Measurements from ENCODE around the gene AP3B1.

AP3B1 gene, protein sequence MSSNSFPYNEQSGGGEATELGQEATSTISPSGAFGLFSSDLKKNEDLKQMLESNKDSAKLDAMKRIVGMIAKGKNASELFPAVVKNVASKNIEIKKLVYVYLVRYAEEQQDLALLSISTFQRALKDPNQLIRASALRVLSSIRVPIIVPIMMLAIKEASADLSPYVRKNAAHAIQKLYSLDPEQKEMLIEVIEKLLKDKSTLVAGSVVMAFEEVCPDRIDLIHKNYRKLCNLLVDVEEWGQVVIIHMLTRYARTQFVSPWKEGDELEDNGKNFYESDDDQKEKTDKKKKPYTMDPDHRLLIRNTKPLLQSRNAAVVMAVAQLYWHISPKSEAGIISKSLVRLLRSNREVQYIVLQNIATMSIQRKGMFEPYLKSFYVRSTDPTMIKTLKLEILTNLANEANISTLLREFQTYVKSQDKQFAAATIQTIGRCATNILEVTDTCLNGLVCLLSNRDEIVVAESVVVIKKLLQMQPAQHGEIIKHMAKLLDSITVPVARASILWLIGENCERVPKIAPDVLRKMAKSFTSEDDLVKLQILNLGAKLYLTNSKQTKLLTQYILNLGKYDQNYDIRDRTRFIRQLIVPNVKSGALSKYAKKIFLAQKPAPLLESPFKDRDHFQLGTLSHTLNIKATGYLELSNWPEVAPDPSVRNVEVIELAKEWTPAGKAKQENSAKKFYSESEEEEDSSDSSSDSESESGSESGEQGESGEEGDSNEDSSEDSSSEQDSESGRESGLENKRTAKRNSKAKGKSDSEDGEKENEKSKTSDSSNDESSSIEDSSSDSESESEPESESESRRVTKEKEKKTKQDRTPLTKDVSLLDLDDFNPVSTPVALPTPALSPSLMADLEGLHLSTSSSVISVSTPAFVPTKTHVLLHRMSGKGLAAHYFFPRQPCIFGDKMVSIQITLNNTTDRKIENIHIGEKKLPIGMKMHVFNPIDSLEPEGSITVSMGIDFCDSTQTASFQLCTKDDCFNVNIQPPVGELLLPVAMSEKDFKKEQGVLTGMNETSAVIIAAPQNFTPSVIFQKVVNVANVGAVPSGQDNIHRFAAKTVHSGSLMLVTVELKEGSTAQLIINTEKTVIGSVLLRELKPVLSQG

DNA sequence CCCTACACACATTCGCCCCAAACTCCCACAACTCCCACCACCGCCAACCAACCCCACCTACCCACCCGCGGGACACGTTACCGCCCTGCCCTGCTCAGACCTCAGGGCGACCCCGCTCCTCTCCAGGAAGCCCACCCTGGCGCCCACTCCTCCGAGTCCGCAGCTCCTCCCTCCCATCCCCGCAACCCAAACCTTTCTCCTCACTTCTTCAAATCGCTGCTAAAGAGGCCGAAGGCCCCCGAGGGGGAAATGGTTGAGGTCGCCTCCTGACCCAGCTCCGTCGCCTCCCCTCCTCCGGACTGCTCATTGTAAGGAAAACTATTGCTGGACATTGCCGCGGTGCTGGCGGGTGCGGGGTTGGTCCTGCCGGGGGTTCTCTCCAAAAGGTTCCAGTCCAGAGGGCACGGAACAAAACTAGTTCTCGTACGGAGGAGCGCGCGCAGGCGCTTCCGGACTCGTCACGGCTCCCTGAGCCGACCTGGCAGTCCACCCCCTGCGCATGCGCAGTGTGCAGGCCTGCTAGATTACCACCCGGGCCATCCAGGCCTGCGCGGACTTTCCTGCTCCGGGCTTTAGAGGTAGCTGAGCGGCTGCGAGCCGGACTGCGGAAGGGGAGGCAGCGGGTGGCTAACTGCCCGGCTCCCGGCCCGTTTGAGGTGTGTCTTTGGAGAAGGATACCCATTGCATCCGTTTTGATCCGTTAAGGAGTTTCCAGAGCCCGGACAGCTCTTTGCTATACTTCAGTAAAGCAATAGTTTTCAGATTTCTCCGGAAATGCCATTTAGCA is at the start of gene AP3B1:
TSS of gene AP3B1 (minus strand) at position 451 of the 787 bp plus-strand sequence. CDS start at position 332, 119 bp downstream.
- peak; percentile 99 for DNase-seq

DNA sequence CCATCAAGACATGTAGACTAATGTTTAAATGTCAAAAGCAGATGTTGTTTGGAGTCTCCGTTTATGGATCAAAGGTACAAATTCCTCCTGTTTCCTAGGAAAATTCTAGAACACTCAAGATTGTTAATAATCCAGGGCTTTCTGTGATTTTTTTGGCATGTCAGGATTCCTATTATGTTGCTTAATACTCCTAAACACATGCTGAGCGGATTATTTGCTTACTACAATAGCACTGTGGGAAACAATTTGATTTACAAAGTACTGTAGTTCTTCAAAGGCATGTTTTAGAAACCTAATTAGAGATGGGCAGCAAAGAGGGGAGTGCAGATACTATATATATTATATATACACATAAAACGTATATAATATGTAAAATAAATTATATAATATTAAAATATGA is 46.9 kb upstream of the AP3B1 start:
- no peak for DNase-seq

DNA sequence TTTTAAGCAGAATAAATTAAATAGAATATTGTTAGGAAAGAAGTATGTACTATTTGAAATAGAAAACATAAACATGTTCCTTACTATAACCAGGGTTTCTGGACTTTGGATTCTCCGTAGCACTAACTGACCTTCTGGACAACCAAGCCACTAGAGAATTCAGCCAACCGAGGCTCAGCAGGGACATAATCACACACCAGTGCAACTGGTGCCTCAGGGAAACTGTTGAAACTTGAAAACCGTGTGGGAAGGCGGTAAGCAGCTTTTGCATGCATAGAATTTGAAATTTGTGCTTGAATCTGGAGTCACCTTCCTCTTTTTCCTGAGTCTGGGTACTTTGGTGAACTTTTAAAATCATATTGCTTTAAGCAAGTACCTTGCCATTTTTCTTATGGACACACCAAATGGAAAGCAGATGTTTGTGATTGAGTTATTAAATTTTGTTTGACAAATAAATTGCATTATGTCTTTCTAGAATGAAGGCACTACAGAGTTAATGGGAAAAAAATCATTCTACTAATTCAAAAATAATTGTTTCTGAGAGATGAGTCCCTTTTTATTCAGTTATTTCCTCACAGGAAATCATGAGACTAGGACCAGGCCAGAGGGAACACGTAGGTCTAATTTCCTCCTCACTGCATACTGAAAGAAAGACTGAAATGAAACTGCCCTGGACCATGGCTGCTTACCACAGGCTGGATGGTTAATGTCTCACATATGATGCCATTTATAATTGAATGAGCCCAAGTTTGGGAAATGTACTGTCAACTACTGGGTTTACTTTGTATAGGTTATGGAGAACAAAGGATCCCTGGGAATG is 45.3 kb upstream of the AP3B1 start:
- no peak for DNase-seq

DNA sequence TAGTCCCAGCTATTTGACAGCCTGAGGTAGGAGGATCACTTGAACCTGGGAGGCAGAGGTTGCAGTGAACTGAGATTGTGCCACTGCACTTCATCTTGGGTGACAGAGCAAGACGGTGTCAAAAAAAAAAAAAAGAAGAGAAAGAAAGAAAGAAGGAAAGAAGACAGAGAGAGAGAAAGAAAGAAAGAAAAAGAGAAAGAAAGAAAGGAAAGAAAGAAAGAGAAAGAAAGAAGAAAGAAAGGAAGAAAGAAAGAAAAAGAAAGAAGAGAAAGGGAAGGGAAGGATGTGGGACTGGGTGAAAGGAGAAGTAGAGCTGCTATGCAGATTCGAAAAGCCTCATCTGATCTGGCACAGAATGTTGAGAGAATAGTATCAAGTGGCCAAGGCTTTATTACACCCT is 42.2 kb upstream of the AP3B1 start:
- no peak for DNase-seq

DNA sequence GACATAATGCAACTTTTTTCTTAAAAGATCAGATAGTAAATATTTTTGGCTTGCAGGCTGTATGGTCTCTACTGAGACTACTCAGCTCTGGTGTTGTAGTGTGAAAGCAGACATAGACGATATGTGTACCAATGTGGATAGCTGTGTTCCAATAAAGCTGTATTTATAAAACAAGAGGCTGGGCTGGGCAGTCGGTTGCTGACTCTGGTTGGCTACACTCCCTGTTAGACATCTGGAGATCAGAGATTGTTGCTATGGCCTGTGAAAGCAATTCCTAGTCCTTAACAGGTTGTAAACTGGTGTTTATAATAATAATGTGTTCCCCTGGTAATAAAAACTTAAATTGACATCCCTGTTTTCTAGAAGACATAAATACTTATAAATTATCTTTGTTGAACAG is 41.5 kb upstream of the AP3B1 start:
- no peak for DNase-seq

DNA sequence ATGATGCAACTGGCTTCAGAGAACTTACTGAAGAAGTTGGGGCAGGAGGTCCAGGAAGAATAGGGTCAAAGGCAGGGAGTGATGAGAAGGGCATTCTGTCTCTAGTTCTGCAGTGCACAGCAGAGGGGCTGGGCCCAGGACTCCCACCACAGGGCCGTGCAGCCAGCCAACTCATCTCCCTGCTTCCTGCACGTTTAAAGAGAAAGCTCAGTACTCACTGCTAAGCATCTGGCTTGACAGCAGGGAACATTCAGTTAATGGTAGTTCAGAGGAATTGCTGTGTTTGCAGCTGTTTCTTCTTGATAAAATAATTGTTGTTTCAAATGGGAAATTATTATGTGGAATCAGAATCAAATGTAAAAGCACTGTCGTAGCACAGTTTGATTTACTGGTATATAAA is 40.3 kb upstream of the AP3B1 start:
- DNase-seq, result no peak

DNA sequence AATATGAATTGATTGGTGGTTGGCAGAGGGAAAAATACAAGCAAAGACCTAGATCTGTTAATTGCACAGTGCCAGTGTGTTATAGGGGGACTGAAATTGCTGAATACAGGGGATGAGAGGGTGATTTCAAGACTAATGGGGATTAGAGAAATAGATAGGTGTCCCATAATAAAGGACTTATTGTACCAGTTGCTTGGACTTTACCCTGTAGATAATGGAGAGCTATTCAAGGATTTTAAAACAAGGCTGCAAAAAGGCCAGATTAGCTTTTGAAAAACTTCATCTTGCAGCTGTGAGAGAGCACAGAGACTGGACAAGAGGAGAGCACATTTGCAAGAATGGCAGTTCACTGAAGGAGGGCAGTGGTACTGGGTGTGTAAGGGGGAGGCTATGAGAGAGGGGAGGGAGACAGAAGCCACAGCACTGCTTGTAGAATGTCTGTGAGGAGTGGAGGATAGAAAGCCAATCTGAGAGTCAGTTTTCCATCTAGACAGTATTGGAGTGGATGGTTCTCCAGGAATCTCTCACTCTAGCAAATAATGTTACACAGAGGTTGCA is 37.1 kb upstream of the AP3B1 start:
- DNase-seq, result no peak

DNA sequence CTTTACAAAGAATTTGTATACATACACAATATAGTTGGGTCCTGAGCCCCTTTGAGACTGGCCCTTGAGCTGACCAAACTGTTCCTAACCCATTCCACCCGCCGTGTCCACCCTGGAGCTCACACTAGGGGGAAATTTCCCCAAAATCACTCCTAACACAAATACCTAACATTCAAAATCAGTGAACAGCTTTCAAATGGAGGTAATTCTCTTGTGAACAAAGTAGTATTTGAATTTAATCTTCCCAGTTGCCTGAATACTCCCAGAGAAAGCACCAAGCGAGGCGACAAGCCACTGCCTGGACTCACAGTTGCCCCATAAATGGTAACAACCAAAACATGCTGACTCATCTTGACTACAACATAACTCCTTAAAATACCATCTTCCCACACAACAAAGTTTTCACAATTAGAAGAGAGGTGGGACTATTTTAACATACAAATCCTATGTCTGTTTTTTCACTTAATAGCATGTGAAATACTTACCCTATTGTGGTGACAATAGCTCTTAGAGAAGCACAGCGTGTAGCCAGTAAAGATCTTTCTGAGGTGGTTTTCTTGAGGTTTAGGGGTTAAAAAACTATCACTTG is 34.2 kb upstream of the AP3B1 start:
- no peak for DNase-seq

DNA sequence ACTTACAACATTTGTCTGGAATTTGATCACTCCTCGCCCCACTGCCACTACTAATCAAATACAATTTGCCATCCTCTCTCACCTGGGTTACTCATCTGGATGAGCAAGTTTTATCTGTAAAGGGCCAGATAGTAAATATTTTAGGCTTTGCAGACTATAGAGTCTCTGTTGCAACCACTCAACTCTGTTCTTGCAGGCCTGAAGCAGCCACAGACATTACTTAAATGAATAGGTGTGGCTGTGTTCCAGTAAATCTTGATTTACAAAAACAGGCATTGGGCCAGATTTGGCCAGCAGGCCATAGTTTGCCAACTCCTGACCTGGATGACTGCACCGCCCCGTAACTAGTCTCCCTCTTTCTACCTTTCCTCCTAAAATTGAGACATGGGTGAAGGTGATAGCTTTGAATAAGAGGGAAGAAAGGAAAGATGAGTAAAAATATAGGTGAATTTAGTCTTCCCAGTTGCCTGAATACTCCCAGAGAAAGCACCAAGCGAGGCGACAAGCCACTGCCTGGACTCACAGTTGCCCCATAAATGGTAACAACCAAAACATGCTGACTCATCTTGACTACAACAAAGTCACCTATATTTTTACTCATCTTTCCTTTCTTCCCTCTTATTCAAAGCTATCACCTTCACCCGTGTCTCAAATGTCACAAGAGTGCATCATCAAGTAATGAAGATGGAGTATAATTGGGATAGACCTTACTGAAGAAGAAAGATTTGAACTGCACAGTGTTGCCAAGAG is 33.4 kb upstream of the AP3B1 start:
- DNase-seq, result no peak

DNA sequence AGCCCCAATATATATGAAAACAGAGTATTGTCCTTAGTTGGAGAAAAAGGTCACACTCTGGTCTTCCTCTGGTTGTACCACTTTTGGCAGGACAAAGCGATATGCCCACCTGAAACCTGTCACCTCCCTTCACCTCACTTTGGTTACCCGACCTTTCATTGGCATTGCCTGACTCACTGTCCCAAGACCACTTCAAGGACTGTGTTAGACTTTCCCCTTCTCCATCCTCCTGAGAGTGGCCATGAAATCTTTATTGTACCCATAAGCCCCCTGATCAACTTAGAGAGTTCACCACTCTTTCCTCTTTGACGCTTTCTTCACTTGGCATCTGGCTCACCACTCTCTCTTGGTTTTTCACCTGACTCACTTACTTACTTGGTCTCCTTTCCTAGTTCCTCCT is 32.4 kb upstream of the AP3B1 start:
- DNase-seq, result no peak

DNA sequence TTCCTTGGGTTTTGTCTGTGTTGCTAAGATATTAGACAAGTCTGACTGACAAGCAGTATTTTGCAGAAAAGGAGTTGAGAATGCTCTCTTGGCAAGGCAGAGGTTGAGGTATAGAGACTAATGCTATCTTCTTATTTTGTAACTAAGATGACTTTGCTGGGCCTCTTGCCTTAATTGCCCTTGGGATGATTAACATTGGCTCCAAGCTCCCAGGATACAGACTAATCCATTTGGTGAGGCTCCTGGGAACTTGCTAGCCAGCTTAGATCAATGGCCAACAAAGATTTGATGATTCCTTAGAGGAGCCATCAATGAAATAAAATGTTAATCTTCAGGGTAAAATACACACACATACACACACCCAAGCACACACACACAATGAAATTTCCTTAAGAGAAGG is 28.7 kb upstream of the AP3B1 start:
- no peak for DNase-seq

DNA sequence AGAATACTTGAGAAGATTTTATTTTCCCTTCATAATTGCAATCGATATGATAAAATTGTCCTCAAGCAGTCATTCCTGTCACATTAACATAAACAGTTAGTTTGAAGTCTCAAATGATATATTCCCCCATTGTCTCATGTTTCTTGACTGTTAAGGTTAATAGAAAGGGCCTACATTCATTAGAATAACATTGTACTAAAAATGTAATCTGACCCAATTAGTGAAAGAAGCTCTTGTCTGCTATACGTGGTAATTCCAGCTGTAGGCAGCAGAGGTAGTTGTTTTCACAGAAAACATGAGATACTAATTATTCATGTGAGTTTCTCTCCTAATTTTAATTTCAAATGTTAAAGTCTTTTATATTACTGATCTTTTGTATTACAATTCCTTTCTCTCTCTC is 25.9 kb upstream of the AP3B1 start:
- peak; percentile 20 for DNase-seq

DNA sequence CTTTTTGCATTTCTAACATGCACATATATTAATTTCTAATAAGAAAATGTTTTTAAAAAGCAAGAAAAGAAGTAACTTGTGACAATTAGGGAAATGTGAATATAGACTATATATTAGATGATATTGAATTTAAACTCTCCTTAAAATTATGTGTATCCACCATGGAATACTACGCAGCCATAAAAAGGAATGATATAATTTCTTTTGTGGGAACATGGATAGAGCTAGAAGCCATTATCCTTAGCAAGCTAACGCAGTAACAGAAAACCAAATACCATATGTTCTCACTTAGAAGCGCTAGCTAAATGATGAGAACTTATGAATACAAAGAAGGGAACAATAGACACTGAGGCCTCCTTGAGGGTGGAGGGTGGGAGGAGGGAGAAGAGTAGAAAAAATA is 23.8 kb upstream of the AP3B1 start:
- no peak for DNase-seq

DNA sequence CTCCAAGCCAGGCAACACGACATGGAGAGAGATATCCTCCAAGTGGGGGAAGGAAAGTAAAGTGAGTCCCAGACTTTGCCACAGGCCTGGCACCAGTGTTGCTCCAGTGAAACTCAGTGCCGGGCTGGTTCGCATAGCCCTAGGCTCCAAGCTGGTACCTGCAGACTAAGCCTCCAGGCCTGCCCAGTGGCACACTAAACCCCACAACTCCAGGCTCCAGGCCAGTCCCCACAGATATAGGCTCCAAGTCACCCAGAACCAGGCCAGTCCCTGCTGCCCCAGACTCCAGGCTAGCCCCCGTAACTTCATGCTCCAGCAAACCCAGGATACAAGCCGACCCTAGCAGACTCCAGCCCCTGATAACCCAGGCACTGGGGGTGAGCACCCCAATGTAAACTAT is 23.0 kb upstream of the AP3B1 start:
- DNase-seq, result no peak

DNA sequence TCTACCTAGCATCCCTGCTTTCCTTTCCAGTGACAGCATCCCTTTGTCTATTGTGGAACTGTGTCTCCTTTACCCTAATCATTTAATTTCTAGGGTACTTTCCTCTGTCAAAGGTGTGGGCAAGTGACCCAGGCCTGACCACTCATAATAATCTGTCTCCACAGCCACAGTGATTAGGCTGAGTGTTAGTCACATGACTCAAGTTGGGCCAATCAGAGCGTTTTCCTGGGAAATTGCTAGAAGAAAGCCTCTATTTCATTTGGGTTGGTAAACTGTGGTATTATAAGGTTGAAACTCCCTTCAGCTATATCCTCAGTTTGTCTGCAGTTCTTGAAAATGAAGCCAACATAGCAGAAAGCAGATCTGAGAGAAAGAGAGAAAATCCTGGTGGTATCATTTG is 14.2 kb upstream of the AP3B1 start:
- no peak for DNase-seq

DNA sequence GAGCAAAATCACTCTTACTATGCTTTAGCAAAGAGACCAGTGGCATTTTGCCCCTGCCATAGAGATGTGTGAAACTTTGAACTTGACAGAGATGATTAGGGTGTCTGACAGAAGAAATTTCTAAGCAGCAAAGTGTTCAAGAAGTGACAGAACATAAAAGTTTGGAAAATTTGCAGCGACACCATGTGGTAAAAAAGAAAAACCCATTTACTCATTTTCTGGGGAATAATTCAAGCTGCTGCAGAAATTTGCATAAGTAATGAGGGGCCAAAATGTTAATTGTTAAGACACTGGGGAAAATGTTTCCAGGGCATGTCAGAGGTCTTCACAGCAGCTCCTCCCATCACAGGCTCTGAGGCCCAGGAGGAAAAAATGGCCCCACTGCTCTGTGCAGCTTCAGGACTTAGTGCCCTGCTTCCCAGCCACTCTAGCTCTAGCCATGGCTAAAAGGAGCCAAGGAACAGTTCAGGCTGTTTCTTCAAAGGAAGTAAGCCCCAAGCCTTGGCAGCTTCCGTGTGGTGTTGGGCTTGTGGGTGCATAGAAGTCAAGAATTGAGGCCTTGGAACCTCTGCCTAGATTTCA is 6.1 kb upstream of the AP3B1 start:
- DNase-seq, result no peak

DNA sequence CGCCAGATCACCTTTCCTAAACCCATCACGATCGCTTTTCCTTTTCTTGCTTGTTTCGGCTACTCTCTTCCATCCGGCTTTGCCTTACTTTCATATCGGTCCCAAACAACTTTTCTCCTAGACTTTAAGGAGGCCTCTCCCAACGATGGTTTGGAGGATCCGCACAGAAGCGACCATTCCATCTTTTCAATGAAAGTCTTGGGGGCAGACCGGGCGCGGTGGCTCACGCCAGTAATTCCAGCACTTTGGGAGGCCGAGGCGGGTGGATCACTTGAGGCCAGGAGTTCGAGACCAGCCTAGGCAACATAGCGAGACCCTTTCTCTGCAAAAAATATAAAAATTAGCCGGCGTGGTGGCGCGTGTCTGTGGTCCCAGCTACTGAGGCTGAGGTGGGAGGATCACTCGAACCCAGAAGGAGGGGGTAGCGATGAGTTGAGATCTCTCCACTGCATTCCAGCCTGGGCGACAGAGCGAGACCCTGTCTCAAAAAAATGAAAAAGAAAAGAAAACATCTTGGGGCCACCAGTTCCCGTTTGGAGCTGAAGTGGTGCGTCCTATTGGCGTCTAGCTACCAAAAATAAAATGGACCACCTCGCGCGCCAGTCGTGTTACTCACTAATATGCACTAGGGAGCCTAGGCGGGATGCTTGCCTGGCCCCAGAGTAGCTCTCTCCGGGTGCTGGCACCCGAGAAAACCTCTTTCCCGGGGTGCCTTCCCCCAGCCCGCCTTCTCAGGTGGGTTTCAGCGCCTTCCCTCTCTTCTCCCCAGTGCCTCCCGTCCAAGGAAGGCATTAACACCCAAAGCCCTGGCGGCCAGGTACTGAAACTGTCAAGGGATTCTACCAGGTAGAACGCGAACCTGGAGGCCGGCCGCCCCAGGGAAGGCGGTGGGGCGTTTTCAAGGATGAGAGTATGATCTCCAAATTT is 800 bp upstream of the AP3B1 start:
- DNase-seq, result no peak

DNA sequence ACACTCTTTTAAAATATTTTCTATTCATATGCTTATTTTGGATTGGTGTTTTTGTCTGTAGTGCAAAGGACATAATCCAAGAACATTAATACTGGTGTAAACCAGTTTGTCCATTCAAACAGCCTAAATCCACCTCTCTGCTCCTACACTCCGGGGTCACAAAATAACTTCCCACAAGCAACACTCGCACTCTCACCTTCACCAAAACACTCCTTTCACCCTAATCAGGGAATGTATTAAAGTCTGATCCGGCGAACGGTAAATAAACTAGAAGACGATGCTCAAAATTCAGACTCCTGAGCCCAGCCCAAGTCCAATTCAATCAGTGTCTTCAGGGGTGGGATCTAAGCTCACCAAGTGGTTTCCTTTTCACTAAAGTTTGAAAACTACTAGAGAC is 649 bp downstream of the AP3B1 start:
- no peak for DNase-seq

DNA sequence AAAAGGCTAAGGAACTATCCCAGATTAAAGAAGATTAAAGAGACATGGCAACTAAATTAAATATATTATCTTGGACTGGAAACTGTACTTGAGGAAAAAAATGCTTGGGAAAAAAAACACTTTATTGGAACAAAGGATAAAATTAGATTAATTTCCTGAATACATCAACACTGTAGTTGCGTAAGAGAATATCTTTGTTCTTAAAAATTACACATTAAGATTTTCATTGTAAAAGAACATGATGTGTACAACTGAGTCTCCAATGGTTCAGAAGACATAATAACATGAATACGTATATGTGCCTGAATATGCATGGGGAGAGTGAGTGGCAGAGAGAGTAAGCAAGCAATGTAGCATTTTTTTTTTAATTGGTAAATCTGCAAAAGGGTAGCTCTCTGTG is 2.8 kb downstream of the AP3B1 start:
- no peak for DNase-seq
